ENCODE results near the gene RAVER2. TPM values are rescaled to one million over a fixed set of nuclear protein-coding genes. Genes with fewer than 3 reads are reported as not detected.

RAVER2 gene
- total RNA-seq, 1 experiment from 2014 or later: 12.9 TPM

- POLR2A ChIA-PET: no interaction called here
- Mint-ChIP-seq H3K4me1 (ENCODE audit: low read depth, unreplicated experiment) (no peaks in the 10 kb centered on the region), H3K27ac (ENCODE audit: unreplicated experiment) (no peak overlapping the region), H3K36me3 (ENCODE audit: insufficient read depth, unreplicated experiment) (no peaks in the 10 kb centered on the region), H3K9me3 (ENCODE audit: unreplicated experiment) (peaks cover 10% of the 10 kb centered on the region), H3K27me3 (ENCODE audit: insufficient read depth, unreplicated experiment) (peaks cover 6% of the 10 kb centered on the region), H3K4me3 (ENCODE audit: unreplicated experiment) (no peak overlapping the region)
- CTCF ChIA-PET: interaction anchor here (0.7 kb wide), 1 partner anchor 215 kb away, joined by 3 read pairs; no protein-coding TSS in a partner anchor
- DNase-seq: no peak
- Histone ChIP-seq H3K36me3 (ENCODE audit: control insufficient read depth, insufficient read depth, low read length) (no peaks in the 10 kb centered on the region), H3K4me3 (ENCODE audit: low read depth, low read length) (no peak overlapping the region), H3K27me3 (replicated peaks; ENCODE audit: control insufficient read depth, insufficient read depth, low read length) (no peaks in the 10 kb centered on the region), H3K4me1 (no peaks in the 10 kb centered on the region), H3K9me3 (no peaks in the 10 kb centered on the region)
- intact Hi-C loops (cut with micrococcal nuclease; ENCODE audit: unreplicated experiment): no loop called here
- TF ChIP-seq CTCF (IDR thresholded peaks at IDR 0.05; ENCODE audit: insufficient read depth in 1 of 2, low read depth in 1 of 2, low read length in 1 of 2, severe bottlenecking in 1 of 2, unreplicated experiment in 1 of 2): no peak
- no TSS peak for BruUV-seq (replicated peaks)
Observed at GRCh38 chr1:64715186-64715585, 29.7 kb upstream of the RAVER2 start.

GRCh38 chr1:64721135-64721534 lies 23.7 kb upstream of the RAVER2 start:
- H3K9me3 ChIP-seq: no peaks in the 10 kb centered on the region
- Mint-ChIP-seq H3K9me3 (ENCODE audit: unreplicated experiment) (peaks cover 10% of the 10 kb centered on the region), H3K27me3 (ENCODE audit: insufficient read depth, unreplicated experiment) (peaks cover 2% of the 10 kb centered on the region), H3K4me1 (ENCODE audit: low read depth, unreplicated experiment) (no peaks in the 10 kb centered on the region), H3K27ac (ENCODE audit: unreplicated experiment) (no peak overlapping the region), H3K36me3 (ENCODE audit: insufficient read depth, unreplicated experiment) (no peaks in the 10 kb centered on the region), H3K4me3 (ENCODE audit: unreplicated experiment) (no peak overlapping the region)
- no peak for DNase-seq
- no TSS peak for BruUV-seq (replicated peaks)
- TF ChIP-seq CTCF (IDR thresholded peaks at IDR 0.05; ENCODE audit: insufficient read depth in 1 of 2, low read depth in 1 of 2, low read length in 1 of 2, severe bottlenecking in 1 of 2, unreplicated experiment in 1 of 2): no peak
- H3K27me3 ChIP-seq (replicated peaks; ENCODE audit: control insufficient read depth, insufficient read depth, low read length): no peaks in the 10 kb centered on the region
- ChIA-PET POLR2A (interaction anchor here (0.6 kb wide), 1 partner anchor 1779 kb away, joined by 12 read pairs; no protein-coding TSS in a partner anchor), CTCF (no interaction called here)
- no peak overlapping the region for H3K4me3 ChIP-seq (ENCODE audit: low read depth, low read length)
- H3K4me1 ChIP-seq: no peaks in the 10 kb centered on the region
- no peaks in the 10 kb centered on the region for H3K36me3 ChIP-seq (ENCODE audit: control insufficient read depth, insufficient read depth, low read length)
- intact Hi-C loops (cut with micrococcal nuclease; ENCODE audit: unreplicated experiment): no loop called here

GRCh38 chr1:64721576-64722145 lies 23.2 kb upstream of the RAVER2 start:
- no TSS peak for BruUV-seq (replicated peaks)
- ChIA-PET CTCF (no interaction called here), POLR2A (interaction anchor here (0.6 kb wide), 1 partner anchor 1780 kb away, joined by 12 read pairs; no protein-coding TSS in a partner anchor)
- H3K36me3 ChIP-seq (ENCODE audit: control insufficient read depth, insufficient read depth, low read length): no peaks in the 10 kb centered on the region
- H3K27ac Mint-ChIP-seq (ENCODE audit: unreplicated experiment): no peak overlapping the region
- H3K4me1 Mint-ChIP-seq (ENCODE audit: low read depth, unreplicated experiment): no peaks in the 10 kb centered on the region
- H3K27me3 Mint-ChIP-seq (ENCODE audit: insufficient read depth, unreplicated experiment): peaks cover 2% of the 10 kb centered on the region
- peaks cover 10% of the 10 kb centered on the region for H3K9me3 Mint-ChIP-seq (ENCODE audit: unreplicated experiment)
- intact Hi-C loops (cut with micrococcal nuclease; ENCODE audit: unreplicated experiment): no loop called here
- no peaks in the 10 kb centered on the region for H3K36me3 Mint-ChIP-seq (ENCODE audit: insufficient read depth, unreplicated experiment)
- no peak overlapping the region for H3K4me3 ChIP-seq (ENCODE audit: low read depth, low read length)
- H3K4me3 Mint-ChIP-seq (ENCODE audit: unreplicated experiment): no peak overlapping the region
- H3K27me3 ChIP-seq (replicated peaks; ENCODE audit: control insufficient read depth, insufficient read depth, low read length): no peaks in the 10 kb centered on the region
- TF ChIP-seq CTCF (IDR thresholded peaks at IDR 0.05; ENCODE audit: insufficient read depth in 1 of 2, low read depth in 1 of 2, low read length in 1 of 2, severe bottlenecking in 1 of 2, unreplicated experiment in 1 of 2): no peak
- H3K4me1 ChIP-seq: no peaks in the 10 kb centered on the region
- H3K9me3 ChIP-seq: no peaks in the 10 kb centered on the region
- no peak for DNase-seq
